HCT116 (cell line): Measurements from ENCODE around the gene URAD. TPM values are rescaled to one million over a fixed set of nuclear protein-coding genes. Genes with fewer than 3 reads are reported as not detected.
A peak's percentile ranks its signal among the peaks of the same experiment; 100 is the strongest.

Source experiments
- ATAC-seq: fragments of 200-7000 bp; cut with Tn5 transposase; 2 replicates; pipeline ENCODE4 v1.9.1; 2020; ENCODE audit warnings: mild to moderate bottlenecking, moderate library complexity
- BruUV-seq: library from RNA; stranded (reverse); fragments of 400-500 nt; replicated peaks from 2 replicates; lab custom pipeline; 2021; lab: Mats Ljungman, UMichigan
- CTCF ChIA-PET: fragments of 300-600 bp; sonication (Branson Sonifier 250); formaldehyde crosslinking; loops from one replicate; lab custom pipeline; 2021; ENCODE audit warnings: antibody characterized with exemption; lab: Charles Lee
- POLR2A ChIA-PET: fragments of 300-600, 350-600 bp; sonication (Branson Sonifier 250); formaldehyde crosslinking; loops from one replicate; lab custom pipeline; 2021; ENCODE audit warnings: antibody characterized with exemption; lab: Charles Lee
- RAD21 ChIA-PET, 2 experiments: fragments of 300-600 bp; sonication (Branson Sonifier 250); formaldehyde crosslinking; loops; one replicate each; lab custom pipeline; 2023; ENCODE audit warnings: low total read pairs in 2 of 2; ENCODE audit not compliant: uncharacterized antibody in 2 of 2, unreplicated experiment in 2 of 2, low non-redundant PET in 1 of 2; lab: Charles Lee
- DNase-seq: peaks from one replicate; pipeline ENCODE4 v3.0.0-alpha.2; 2010; ENCODE audit warnings: low read depth, low spot score
- H2AFZ ChIP-seq: fragments of 200-600 bp; shearing (Covaris generic), sonication (generic); 2 replicates; pipeline ENCODE4 v1.6.1; 2017; ENCODE audit warnings: low read depth, mixed run types, mixed read lengths, antibody characterized with exemption, low read length; ENCODE audit not compliant: poor library complexity, severe bottlenecking
- H3K27ac ChIP-seq: 2 replicates; pipeline ENCODE4 v1.5.1; 2012; ENCODE audit warnings: low read depth, low read length
- H3K27me3 ChIP-seq: fragments of 200-600 bp; sonication (generic); 2 replicates; pipeline ENCODE4 v1.6.1; 2016; ENCODE audit warnings: mixed run types, low read length, mixed read lengths; ENCODE audit not compliant: insufficient read depth
- H3K36me3 ChIP-seq, 2 experiments: fragments of 200-500 bp in 1 of 2; fragments of 200-600 bp in 1 of 2; sonication (Bioruptor generic) in 1 of 2; sonication (generic) in 1 of 2; 2 replicates each; pipeline versions ENCODE4 v1.5.1 to v1.6.1; 2014 to 2016; ENCODE audit warnings: low read length in 2 of 2, inconsistent platforms in 1 of 2, mixed read lengths in 1 of 2, mixed run types in 1 of 2; ENCODE audit not compliant: insufficient read depth in 2 of 2, control insufficient read depth in 1 of 2
- H3K4me1 ChIP-seq, 2 experiments: fragments of 200-600 bp in 1 of 2; sonication (generic) in 1 of 2; 2 replicates each; pipeline versions ENCODE4 v1.5.1 to v1.6.1; 2012 to 2017; ENCODE audit warnings: low read length in 2 of 2, inconsistent platforms in 1 of 2, mild to moderate bottlenecking in 1 of 2, mixed read lengths in 1 of 2, mixed run types in 1 of 2, moderate library complexity in 1 of 2; ENCODE audit not compliant: insufficient read depth in 2 of 2, control insufficient read depth in 1 of 2
- H3K4me2 ChIP-seq: fragments of 200-600 bp; sonication (generic); 2 replicates; pipeline ENCODE4 v1.6.1; 2017; ENCODE audit warnings: mixed run types, low read length, mixed read lengths
- H3K4me3 ChIP-seq, 2 experiments: fragments of 200-600 bp in 1 of 2; sonication (generic) in 1 of 2; replicated peaks in 1 of 2; 2 replicates each; pipeline ENCODE4 v1.5.1; 2011 to 2016; ENCODE audit warnings: low read length in 2 of 2, control low read depth in 1 of 2, low read depth in 1 of 2, mild to moderate bottlenecking in 1 of 2, mixed read lengths in 1 of 2, mixed run types in 1 of 2
- H3K79me2 ChIP-seq: fragments of 200-600 bp; sonication (generic); 2 replicates; pipeline ENCODE4 v1.6.1; 2017; ENCODE audit warnings: mild to moderate bottlenecking, mixed run types, low read length, moderate library complexity, mixed read lengths; ENCODE audit not compliant: insufficient read depth
- H3K9ac ChIP-seq: fragments of 200-600 bp; sonication (generic); 2 replicates; pipeline ENCODE4 v1.6.1; 2016; ENCODE audit warnings: low read length, mixed read lengths
- H3K9me2 ChIP-seq: fragments of 200-600 bp; sonication (generic), shearing (Covaris generic); 2 replicates; pipeline ENCODE4 v1.6.1; 2017; ENCODE audit warnings: mixed run types, mild to moderate bottlenecking, moderate library complexity; ENCODE audit not compliant: insufficient read depth
- H3K9me3 ChIP-seq, 2 experiments: fragments of 200-500 bp in 1 of 2; fragments of 200-600 bp in 1 of 2; sonication (Bioruptor generic) in 1 of 2; sonication (generic) in 1 of 2; 2 replicates each; pipeline ENCODE4 v1.6.1; 2014 to 2017; ENCODE audit warnings: low read length in 2 of 2, mixed read lengths in 2 of 2, inconsistent platforms in 1 of 2, low read depth in 1 of 2, mild to moderate bottlenecking in 1 of 2, mixed run types in 1 of 2, moderate library complexity in 1 of 2; ENCODE audit not compliant: control insufficient read depth in 1 of 2, insufficient read depth in 1 of 2
- H4K20me1 ChIP-seq: fragments of 200-600 bp; sonication (generic), shearing (Covaris generic); 2 replicates; pipeline ENCODE4 v1.6.1; 2017; ENCODE audit warnings: mixed run types, mild to moderate bottlenecking, moderate library complexity; ENCODE audit not compliant: insufficient read depth
- CEBPB ChIP-seq: IDR thresholded peaks from 2 replicates; pipeline ENCODE4 v1.6.1; 2012; ENCODE audit warnings: low read depth
- CTCF ChIP-seq, 3 experiments: fragments of 200-600 bp in 1 of 3; sonication (generic) in 1 of 3; IDR thresholded peaks in 2 of 3; conservative IDR thresholded peaks in 1 of 3; 2 replicates each; pipeline ENCODE4 v1.5.1; 2012 to 2017; ENCODE audit warnings: low read depth in 2 of 3, low read length in 2 of 3, antibody characterized with exemption in 1 of 3, borderline replicate concordance in 1 of 3, control low read depth in 1 of 3, mild to moderate bottlenecking in 1 of 3, mixed read lengths in 1 of 3, mixed run types in 1 of 3, moderate library complexity in 1 of 3; ENCODE audit not compliant: insufficient read depth in 1 of 3
- EGR1 ChIP-seq: IDR thresholded peaks from 2 replicates; pipeline ENCODE4 v1.6.1; 2012; ENCODE audit warnings: low read depth
- EZH2phosphoT487 ChIP-seq: fragments of 200-600 bp; IDR thresholded peaks from 2 replicates; pipeline ENCODE4 v1.6.1; 2018; ENCODE audit warnings: antibody characterized with exemption, borderline replicate concordance
- FOSL1 ChIP-seq: IDR thresholded peaks from 2 replicates; pipeline ENCODE4 v1.6.1; 2012; ENCODE audit warnings: low read depth
- JUND ChIP-seq: IDR thresholded peaks from 2 replicates; pipeline ENCODE4 v1.6.1; 2012
- MAX ChIP-seq: IDR thresholded peaks from 2 replicates; pipeline ENCODE4 v1.6.1; 2012
- POLR2A ChIP-seq: IDR thresholded peaks from 2 replicates; pipeline ENCODE4 v1.7.0; 2011; ENCODE audit warnings: borderline replicate concordance; ENCODE audit not compliant: insufficient read depth, insufficient read length; ENCODE audit errors: extremely low read depth
- POLR2AphosphoS5 ChIP-seq: IDR thresholded peaks from 2 replicates; pipeline ENCODE4 v1.6.1; 2011; ENCODE audit warnings: mild to moderate bottlenecking, low read depth, low read length, moderate library complexity
- RAD21 ChIP-seq: IDR thresholded peaks from 2 replicates; pipeline ENCODE4 v1.6.1; 2012; ENCODE audit warnings: low read depth, mild to moderate bottlenecking
- SIN3A ChIP-seq: IDR thresholded peaks from 2 replicates; pipeline ENCODE4 v1.6.1; 2012; ENCODE audit warnings: low read depth
- SP1 ChIP-seq: IDR thresholded peaks from 2 replicates; pipeline ENCODE4 v1.6.1; 2012; ENCODE audit warnings: low read depth
- TCF7L2 ChIP-seq: IDR thresholded peaks from 2 replicates; pipeline ENCODE4 v1.7.0; 2011; ENCODE audit warnings: borderline replicate concordance, inconsistent platforms; ENCODE audit not compliant: insufficient read depth, insufficient read length; ENCODE audit errors: extremely low read depth
- YY1 ChIP-seq: IDR thresholded peaks from 2 replicates; pipeline ENCODE4 v1.6.1; 2011; ENCODE audit warnings: low read length, low read depth, moderate library complexity, mild to moderate bottlenecking; ENCODE audit not compliant: insufficient replicate concordance; ENCODE audit errors: extremely low read depth
- ZFX ChIP-seq: fragments of 450-650 bp; IDR thresholded peaks from 2 replicates; pipeline ENCODE4 v1.6.1; 2017
- ZNF274 ChIP-seq: fragments of 200-500 bp; sonication (Bioruptor generic); IDR thresholded peaks from 2 replicates; pipeline ENCODE4 v1.6.1; 2014; ENCODE audit warnings: mild to moderate bottlenecking, low read depth, low read length, inconsistent platforms
- intact Hi-C: fragments of 100-400 bp; cut with micrococcal nuclease; formaldehyde crosslinking; loops from 2 replicates; pipeline ENCODE4 v1.10.0; 2022
- total RNA-seq: library from RNA; stranded (reverse); gene quantifications from one replicate; pipeline ENCODE4 v1.2.1, GENCODE V29; 2021; ENCODE audit not compliant: unreplicated experiment
- TF ChIP-seq, protein P1 (sequence below): IDR thresholded peaks from 2 replicates; pipeline ENCODE4 v1.6.1; 2012; ENCODE audit warnings: low read depth
- TF ChIP-seq, protein P2 (sequence below): IDR thresholded peaks from 2 replicates; pipeline ENCODE4 v1.6.1; 2011; ENCODE audit warnings: mild to moderate bottlenecking, low read length, moderate library complexity; ENCODE audit not compliant: insufficient replicate concordance; ENCODE audit errors: extremely low read depth

The URAD gene
- total RNA-seq, 1 experiment from 2014 or later: not detected

GRCh38 chr13:28001837-28002473, 13.5 kb upstream of the URAD start:
- CTCF ChIA-PET: no interaction called here

More at GRCh38 chr13:28001837-28002473, 13.5 kb upstream of the URAD start:
- Histone ChIP-seq H2AFZ (no peak overlapping the region), H3K4me2 (no peak overlapping the region), H3K27me3 (no peaks in the 10 kb centered on the region), H3K79me2 (no peaks in the 10 kb centered on the region), H3K27ac (no peak overlapping the region), H3K36me3 (no peaks in the 10 kb centered on the region), H3K4me3 (no peak overlapping the region), H3K9ac (no peak overlapping the region), H3K9me3 (no peaks in the 10 kb centered on the region), H3K4me1 (peaks cover 0 to 9% of the 10 kb centered on the region in 2 experiments; a peak in 2 of 4 replicates), H4K20me1 (no peaks in the 10 kb centered on the region), H3K9me2 (no peaks in the 10 kb centered on the region)
- TF ChIP-seq TCF7L2 (no peak), SIN3A (no peak), POLR2A (no peak), ZFX (no peak), POLR2AphosphoS5 (no peak), MAX (no peak), ZNF274 (no peak), CTCF (IDR thresholded peaks at IDR 0.05 in 2 of 3, conservative IDR thresholded peaks at IDR 0.05 in 1 of 3; ENCODE audit: borderline replicate concordance in 1 of 3, insufficient read depth in 1 of 3, low read depth in 2 of 3, low read length in 2 of 3) (no peak), YY1 (no peak), FOSL1 (no peak), CEBPB (no peak), JUND (no peak), SP1 (no peak), RAD21 (no peak), EGR1 (no peak), EZH2phosphoT487 (no peak)
- TF ChIP-seq, protein P1, sequence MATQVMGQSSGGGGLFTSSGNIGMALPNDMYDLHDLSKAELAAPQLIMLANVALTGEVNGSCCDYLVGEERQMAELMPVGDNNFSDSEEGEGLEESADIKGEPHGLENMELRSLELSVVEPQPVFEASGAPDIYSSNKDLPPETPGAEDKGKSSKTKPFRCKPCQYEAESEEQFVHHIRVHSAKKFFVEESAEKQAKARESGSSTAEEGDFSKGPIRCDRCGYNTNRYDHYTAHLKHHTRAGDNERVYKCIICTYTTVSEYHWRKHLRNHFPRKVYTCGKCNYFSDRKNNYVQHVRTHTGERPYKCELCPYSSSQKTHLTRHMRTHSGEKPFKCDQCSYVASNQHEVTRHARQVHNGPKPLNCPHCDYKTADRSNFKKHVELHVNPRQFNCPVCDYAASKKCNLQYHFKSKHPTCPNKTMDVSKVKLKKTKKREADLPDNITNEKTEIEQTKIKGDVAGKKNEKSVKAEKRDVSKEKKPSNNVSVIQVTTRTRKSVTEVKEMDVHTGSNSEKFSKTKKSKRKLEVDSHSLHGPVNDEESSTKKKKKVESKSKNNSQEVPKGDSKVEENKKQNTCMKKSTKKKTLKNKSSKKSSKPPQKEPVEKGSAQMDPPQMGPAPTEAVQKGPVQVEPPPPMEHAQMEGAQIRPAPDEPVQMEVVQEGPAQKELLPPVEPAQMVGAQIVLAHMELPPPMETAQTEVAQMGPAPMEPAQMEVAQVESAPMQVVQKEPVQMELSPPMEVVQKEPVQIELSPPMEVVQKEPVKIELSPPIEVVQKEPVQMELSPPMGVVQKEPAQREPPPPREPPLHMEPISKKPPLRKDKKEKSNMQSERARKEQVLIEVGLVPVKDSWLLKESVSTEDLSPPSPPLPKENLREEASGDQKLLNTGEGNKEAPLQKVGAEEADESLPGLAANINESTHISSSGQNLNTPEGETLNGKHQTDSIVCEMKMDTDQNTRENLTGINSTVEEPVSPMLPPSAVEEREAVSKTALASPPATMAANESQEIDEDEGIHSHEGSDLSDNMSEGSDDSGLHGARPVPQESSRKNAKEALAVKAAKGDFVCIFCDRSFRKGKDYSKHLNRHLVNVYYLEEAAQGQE: no peak
- TF ChIP-seq, protein P2, sequence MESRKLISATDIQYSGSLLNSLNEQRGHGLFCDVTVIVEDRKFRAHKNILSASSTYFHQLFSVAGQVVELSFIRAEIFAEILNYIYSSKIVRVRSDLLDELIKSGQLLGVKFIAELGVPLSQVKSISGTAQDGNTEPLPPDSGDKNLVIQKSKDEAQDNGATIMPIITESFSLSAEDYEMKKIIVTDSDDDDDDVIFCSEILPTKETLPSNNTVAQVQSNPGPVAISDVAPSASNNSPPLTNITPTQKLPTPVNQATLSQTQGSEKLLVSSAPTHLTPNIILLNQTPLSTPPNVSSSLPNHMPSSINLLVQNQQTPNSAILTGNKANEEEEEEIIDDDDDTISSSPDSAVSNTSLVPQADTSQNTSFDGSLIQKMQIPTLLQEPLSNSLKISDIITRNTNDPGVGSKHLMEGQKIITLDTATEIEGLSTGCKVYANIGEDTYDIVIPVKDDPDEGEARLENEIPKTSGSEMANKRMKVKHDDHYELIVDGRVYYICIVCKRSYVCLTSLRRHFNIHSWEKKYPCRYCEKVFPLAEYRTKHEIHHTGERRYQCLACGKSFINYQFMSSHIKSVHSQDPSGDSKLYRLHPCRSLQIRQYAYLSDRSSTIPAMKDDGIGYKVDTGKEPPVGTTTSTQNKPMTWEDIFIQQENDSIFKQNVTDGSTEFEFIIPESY: no peak
- ATAC-seq (peak; percentile 48; the same call in 1 of the 2 replicates), DNase-seq (no peak)
- POLR2A ChIA-PET: no interaction called here
- BruUV-seq: no TSS peak
- RAD21 ChIA-PET: no interaction called here
- intact Hi-C loops: no loop called here
